Trophoblast cell (in vitro differentiated cells and primary cell): ENCODE measurements around the gene ARL17A.
"Not testable (repeated sequence)": the region's sequence is repeated elsewhere in the genome, so short reads cannot be mapped to it uniquely, and the experiment has no call there.

Experiments used
- DNase-seq, 2 donors: peaks; one replicate each; pipeline ENCODE4 v3.0.0-alpha.2; 2016
- H2AFZ ChIP-seq: 2 replicates; pipeline ENCODE4 v1.6.1; 2013; ENCODE audit warnings: low read length, moderate library complexity, mild to moderate bottlenecking; ENCODE audit not compliant: insufficient read depth, poor library complexity
- H2AK5ac ChIP-seq: 2 replicates; pipeline ENCODE4 v1.6.1; 2013; ENCODE audit warnings: mild to moderate bottlenecking, low read length
- H2BK120ac ChIP-seq: 2 replicates; pipeline ENCODE4 v1.6.1; 2013; ENCODE audit warnings: low read length, mild to moderate bottlenecking, moderate library complexity; ENCODE audit not compliant: insufficient read depth, poor library complexity
- H2BK12ac ChIP-seq: 2 replicates; pipeline ENCODE4 v1.6.1; 2013; ENCODE audit warnings: mild to moderate bottlenecking, low read length, moderate library complexity
- H2BK5ac ChIP-seq: 2 replicates; pipeline ENCODE4 v1.6.1; 2013; ENCODE audit warnings: low read length, low read depth, moderate library complexity, mild to moderate bottlenecking; ENCODE audit not compliant: poor library complexity
- H3K14ac ChIP-seq: 2 replicates; pipeline ENCODE4 v1.6.1; 2013; ENCODE audit warnings: mild to moderate bottlenecking, low read length
- H3K18ac ChIP-seq: 2 replicates; pipeline ENCODE4 v1.6.1; 2013; ENCODE audit warnings: mild to moderate bottlenecking, low read length
- H3K23ac ChIP-seq: 2 replicates; pipeline ENCODE4 v1.6.1; 2013; ENCODE audit warnings: low read length
- H3K27ac ChIP-seq: 2 replicates; pipeline ENCODE4 v1.5.1; 2013; ENCODE audit warnings: low read depth, mild to moderate bottlenecking, inconsistent platforms, low read length, moderate library complexity
- H3K27me3 ChIP-seq: 2 replicates; pipeline ENCODE4 v1.6.1; 2013; ENCODE audit warnings: inconsistent platforms, mild to moderate bottlenecking, low read length, moderate library complexity; ENCODE audit not compliant: insufficient read depth
- H3K36me3 ChIP-seq, 2 experiments: 1 replicate in 1 of 2; 2 replicates in 1 of 2; pipeline ENCODE4 v1.6.1; 2013; ENCODE audit warnings: low read length in 2 of 2, mild to moderate bottlenecking in 2 of 2, moderate library complexity in 1 of 2; ENCODE audit not compliant: insufficient read depth in 2 of 2, control insufficient read depth in 1 of 2
- H3K4ac ChIP-seq: 2 replicates; pipeline ENCODE4 v1.6.1; 2013; ENCODE audit warnings: low read depth, mild to moderate bottlenecking, low read length, moderate library complexity
- H3K4me1 ChIP-seq, 2 experiments: 1 replicate in 1 of 2; 2 replicates in 1 of 2; pipeline ENCODE4 v1.6.1; 2013; ENCODE audit warnings: low read length in 2 of 2, mild to moderate bottlenecking in 2 of 2, moderate library complexity in 1 of 2; ENCODE audit not compliant: insufficient read depth in 2 of 2, control insufficient read depth in 1 of 2
- H3K4me2 ChIP-seq: 2 replicates; pipeline ENCODE4 v1.6.1; 2013; ENCODE audit warnings: inconsistent platforms, mild to moderate bottlenecking, low read length, moderate library complexity
- H3K4me3 ChIP-seq: 2 replicates; pipeline ENCODE4 v1.5.1; 2013; ENCODE audit warnings: mild to moderate bottlenecking, low read depth, low read length, inconsistent platforms
- H3K79me1 ChIP-seq: one replicate; pipeline ENCODE4 v1.6.1; 2013; ENCODE audit warnings: low read length
- H3K79me2 ChIP-seq: 2 replicates; pipeline ENCODE4 v1.6.1; 2013; ENCODE audit warnings: low read length, mild to moderate bottlenecking; ENCODE audit not compliant: control insufficient read depth, insufficient read depth, poor library complexity
- H3K9ac ChIP-seq: 2 replicates; pipeline ENCODE4 v1.6.1; 2013; ENCODE audit warnings: mild to moderate bottlenecking, low read length
- H3K9me3 ChIP-seq: 2 replicates; pipeline ENCODE4 v1.6.1; 2013; ENCODE audit warnings: low read depth, mild to moderate bottlenecking, control low read depth, inconsistent platforms, low read length; ENCODE audit not compliant: insufficient read depth
- H4K12ac ChIP-seq: 2 replicates; pipeline ENCODE4 v1.6.1; 2013; ENCODE audit warnings: low read depth, mild to moderate bottlenecking, low read length, moderate library complexity
- H4K8ac ChIP-seq: 2 replicates; pipeline ENCODE4 v1.6.1; 2013; ENCODE audit warnings: low read depth, mild to moderate bottlenecking, low read length, moderate library complexity
- H4K91ac ChIP-seq: one replicate; pipeline ENCODE4 v1.6.1; 2013; ENCODE audit warnings: low read depth, mild to moderate bottlenecking, low read length, moderate library complexity
- WGBS: extraction: QIAGEN DNeasy Blood & Tissue Kit; methylation state at CpG from one replicate; pipeline ENCODE4 v1.1.7; 2013; ENCODE audit warnings: missing lambda C conversion rate; ENCODE audit not compliant: insufficient read length, insufficient coverage; ENCODE audit errors: extremely low coverage; 5-methylcytosine and 5-hydroxymethylcytosine counted together

Gene ARL17A

DNA sequence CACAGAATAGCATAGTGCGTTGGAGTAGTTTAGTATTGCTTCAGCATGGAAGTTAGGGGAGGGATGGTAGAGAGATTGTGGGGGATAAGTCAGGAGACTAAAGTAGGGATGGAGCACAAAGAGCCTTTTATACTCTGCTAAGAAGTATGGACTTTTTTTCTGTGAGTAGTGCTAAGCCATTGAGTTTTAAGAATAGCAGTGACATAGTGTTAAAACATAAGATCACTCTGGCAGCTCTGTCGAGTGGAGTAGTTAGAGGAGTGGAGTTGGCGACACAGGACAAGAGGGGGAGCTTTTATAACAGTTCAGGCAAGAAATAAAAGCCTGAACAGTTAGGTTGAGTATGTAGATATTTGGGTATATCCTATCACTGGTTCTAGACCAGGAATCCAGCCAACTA lies 100.7 kb downstream of the ARL17A start:
- H2BK120ac ChIP-seq, H4K91ac ChIP-seq, H4K12ac ChIP-seq, H3K18ac ChIP-seq, H3K79me1 ChIP-seq, DNase-seq, H3K23ac ChIP-seq, H3K27me3 ChIP-seq, H2AFZ ChIP-seq, H3K36me3 ChIP-seq, H2BK5ac ChIP-seq, H3K4me1 ChIP-seq, H3K4ac ChIP-seq, H3K9me3 ChIP-seq, H3K9ac ChIP-seq, H2BK12ac ChIP-seq, H3K4me2 ChIP-seq, H3K79me2 ChIP-seq, H3K27ac ChIP-seq, H3K4me3 ChIP-seq, H3K14ac ChIP-seq, H4K8ac ChIP-seq, H2AK5ac ChIP-seq: not testable (repeated sequence)
- WGBS = no CpG with 5 or more reads among the region's 3 CpGs

DNA sequence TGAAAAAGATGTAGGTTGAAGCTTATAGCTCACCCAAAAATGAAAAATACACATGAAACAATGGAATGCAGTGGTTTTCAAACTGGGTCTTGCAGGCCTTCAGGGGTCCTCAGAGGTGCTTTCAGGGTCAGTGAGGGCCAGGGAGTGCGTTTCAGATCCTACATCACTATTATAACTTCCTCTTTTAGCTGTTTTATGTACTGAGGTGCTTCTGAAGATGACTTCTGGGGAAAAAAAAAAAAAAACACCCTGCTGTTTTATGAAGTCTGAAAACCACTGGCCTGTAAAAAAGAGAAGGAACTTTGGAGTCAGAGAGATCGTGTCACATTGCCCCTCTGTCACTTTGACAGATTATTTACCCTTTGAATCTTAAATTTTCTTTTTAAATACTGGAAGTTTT lies 103.9 kb downstream of the ARL17A start:
- H3K4me3 ChIP-seq, H3K79me2 ChIP-seq, H3K79me1 ChIP-seq, H4K8ac ChIP-seq, H3K4ac ChIP-seq, H3K9me3 ChIP-seq, H3K14ac ChIP-seq, H4K12ac ChIP-seq, H3K27ac ChIP-seq, H3K4me1 ChIP-seq, H2BK5ac ChIP-seq, H3K18ac ChIP-seq, H3K27me3 ChIP-seq, H2AK5ac ChIP-seq, H3K23ac ChIP-seq, H3K36me3 ChIP-seq, H2AFZ ChIP-seq, H3K9ac ChIP-seq, H3K4me2 ChIP-seq, DNase-seq, H2BK12ac ChIP-seq, H4K91ac ChIP-seq, H2BK120ac ChIP-seq: not testable (repeated sequence)
- WGBS = no CpG with 5 or more reads among the region's 2 CpGs

DNA sequence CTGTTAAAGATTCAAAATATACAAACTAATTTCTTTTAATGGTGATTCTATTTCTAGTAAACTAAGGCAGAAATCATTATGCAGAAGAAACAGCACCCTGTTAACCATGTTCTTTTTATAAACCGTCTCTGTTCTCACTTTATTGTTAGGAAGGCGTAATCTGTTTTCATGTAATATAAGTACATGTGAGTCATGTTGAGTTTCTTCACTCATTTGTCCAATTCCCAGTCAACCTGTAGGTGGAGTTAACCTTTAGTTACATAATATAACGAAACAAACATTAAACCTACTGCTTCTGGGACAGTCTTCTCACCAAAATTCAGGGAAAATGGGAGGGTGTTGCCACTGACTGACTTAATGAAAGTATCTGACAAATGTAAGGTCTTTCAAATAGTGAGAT lies 105.0 kb downstream of the ARL17A start:
- H3K79me2 ChIP-seq, H3K36me3 ChIP-seq, H2BK5ac ChIP-seq, H2BK120ac ChIP-seq, H3K23ac ChIP-seq, H3K4ac ChIP-seq, H2BK12ac ChIP-seq, H4K91ac ChIP-seq, H3K4me1 ChIP-seq, H3K9me3 ChIP-seq, H3K14ac ChIP-seq, H3K27ac ChIP-seq, H4K12ac ChIP-seq, H3K79me1 ChIP-seq, H3K4me3 ChIP-seq, H3K18ac ChIP-seq, H3K4me2 ChIP-seq, H2AK5ac ChIP-seq, DNase-seq, H3K27me3 ChIP-seq, H3K9ac ChIP-seq, H4K8ac ChIP-seq, H2AFZ ChIP-seq: not testable (repeated sequence)
- no CpG with 5 or more reads among the region's 3 CpGs for WGBS

DNA sequence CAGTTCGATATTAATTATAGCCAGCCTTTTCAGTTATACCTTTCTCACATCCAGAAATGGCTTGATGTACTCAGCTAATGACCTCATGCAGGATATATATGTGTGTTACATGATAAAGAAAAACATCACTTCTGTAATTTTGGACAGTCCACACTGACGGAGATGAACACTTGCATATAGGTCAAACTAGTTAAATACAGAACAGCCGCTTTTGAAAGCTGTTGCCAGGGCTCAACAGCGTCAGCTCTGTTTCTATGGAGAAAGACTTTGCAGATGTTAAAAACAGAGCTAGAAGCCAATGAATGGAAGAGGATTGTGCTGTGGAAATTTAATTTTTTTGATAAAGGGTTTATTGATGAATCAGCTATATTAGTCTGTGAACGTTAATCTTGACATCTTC lies 111.9 kb downstream of the ARL17A start:
- WGBS = no CpG with 5 or more reads among the region's 5 CpGs
- H3K9me3 ChIP-seq, H3K9ac ChIP-seq: not testable (repeated sequence)

More for the DNA sequence above, 111.9 kb downstream of the ARL17A start:
- H2AFZ ChIP-seq, H3K36me3 ChIP-seq, H3K4me1 ChIP-seq, H3K79me2 ChIP-seq, H3K23ac ChIP-seq, H3K18ac ChIP-seq, H3K4me2 ChIP-seq, H3K4ac ChIP-seq, H2BK12ac ChIP-seq, H4K91ac ChIP-seq, H4K12ac ChIP-seq, H2BK5ac ChIP-seq, H3K79me1 ChIP-seq, DNase-seq, H2AK5ac ChIP-seq, H2BK120ac ChIP-seq, H3K4me3 ChIP-seq, H3K14ac ChIP-seq, H4K8ac ChIP-seq, H3K27me3 ChIP-seq, H3K27ac ChIP-seq: not testable (repeated sequence)
